Muscle layer of duodenum (tissue), 2 donors: ENCODE measurements around the gene PRKCSH.

Source experiments
- H3K27ac ChIP-seq: one replicate; pipeline ENCODE4 v1.7.0; 2013; ENCODE audit warnings: mild to moderate bottlenecking, low read length
- H3K27me3 ChIP-seq: one replicate; pipeline ENCODE4 v1.7.0; 2013; ENCODE audit warnings: low read depth, mild to moderate bottlenecking, control low read depth, low read length
- H3K36me3 ChIP-seq, 2 donors: one replicate each; pipeline ENCODE4 v1.7.0; 2013; ENCODE audit warnings: low read length in 2 of 2, control low read depth in 1 of 2, mild to moderate bottlenecking in 1 of 2; ENCODE audit not compliant: insufficient read depth in 2 of 2, control insufficient read depth in 1 of 2
- H3K4me1 ChIP-seq, 2 donors: one replicate each; pipeline ENCODE4 v1.7.0; 2013; ENCODE audit warnings: low read length in 2 of 2, mild to moderate bottlenecking in 2 of 2, control low read depth in 1 of 2, moderate library complexity in 1 of 2; ENCODE audit not compliant: insufficient read depth in 2 of 2, control insufficient read depth in 1 of 2
- H3K4me3 ChIP-seq, 2 donors: one replicate each; pipeline ENCODE4 v1.7.0; 2013; ENCODE audit warnings: low read length in 2 of 2, low read depth in 1 of 2, mild to moderate bottlenecking in 1 of 2
- H3K9me3 ChIP-seq, 2 donors: one replicate each; pipeline ENCODE4 v1.7.0; 2013; ENCODE audit warnings: low read length in 2 of 2, control low read depth in 1 of 2, mild to moderate bottlenecking in 1 of 2; ENCODE audit not compliant: control insufficient read depth in 1 of 2
- donor health status: healthy.

PRKCSH gene, protein sequence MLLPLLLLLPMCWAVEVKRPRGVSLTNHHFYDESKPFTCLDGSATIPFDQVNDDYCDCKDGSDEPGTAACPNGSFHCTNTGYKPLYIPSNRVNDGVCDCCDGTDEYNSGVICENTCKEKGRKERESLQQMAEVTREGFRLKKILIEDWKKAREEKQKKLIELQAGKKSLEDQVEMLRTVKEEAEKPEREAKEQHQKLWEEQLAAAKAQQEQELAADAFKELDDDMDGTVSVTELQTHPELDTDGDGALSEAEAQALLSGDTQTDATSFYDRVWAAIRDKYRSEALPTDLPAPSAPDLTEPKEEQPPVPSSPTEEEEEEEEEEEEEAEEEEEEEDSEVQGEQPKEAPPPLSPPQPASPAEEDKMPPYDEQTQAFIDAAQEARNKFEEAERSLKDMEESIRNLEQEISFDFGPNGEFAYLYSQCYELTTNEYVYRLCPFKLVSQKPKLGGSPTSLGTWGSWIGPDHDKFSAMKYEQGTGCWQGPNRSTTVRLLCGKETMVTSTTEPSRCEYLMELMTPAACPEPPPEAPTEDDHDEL

DNA sequence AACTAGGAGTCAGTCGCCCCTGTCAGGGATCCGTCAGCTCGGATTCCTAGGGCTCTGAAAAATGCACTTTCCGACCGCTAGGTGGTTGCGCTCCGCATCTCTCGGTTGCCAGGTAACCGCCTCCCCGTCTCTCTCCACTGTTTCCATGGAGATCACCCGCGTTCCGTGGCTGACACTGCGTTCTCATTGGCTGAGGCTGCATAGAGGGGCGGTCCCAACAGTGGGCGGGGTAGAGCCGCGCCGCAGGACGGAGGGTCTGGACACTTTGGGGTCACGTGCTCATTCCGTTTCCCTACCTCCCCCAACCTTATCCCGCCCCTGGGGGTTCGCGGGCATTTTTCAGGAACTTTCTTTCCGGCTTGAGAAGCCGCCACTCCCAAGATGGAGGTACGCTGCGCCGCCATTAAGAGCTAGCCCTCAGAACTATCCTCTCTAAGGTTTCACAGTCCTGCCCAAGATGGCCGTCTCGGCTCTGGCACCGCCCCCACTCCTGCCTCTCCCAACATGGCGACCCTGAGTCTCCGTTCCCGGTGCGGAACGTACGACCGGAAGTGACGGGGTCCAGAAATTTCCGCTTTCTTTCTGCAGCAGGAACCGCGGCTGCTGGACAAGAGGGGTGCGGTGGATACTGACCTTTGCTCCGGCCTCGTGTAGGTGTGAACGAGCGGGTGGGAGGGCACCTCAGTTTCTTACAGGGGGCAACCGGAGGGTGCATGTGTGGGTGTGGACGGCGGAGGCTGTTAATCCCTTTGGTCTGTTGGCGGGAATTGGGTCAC, at the start of gene PRKCSH, which contains the start of gene ODAD3:
PRKCSH (plus strand) TSS at position 579 of the 776 bp plus-strand sequence. CDS start 483 bp downstream, outside the sequence.
ODAD3 (minus strand) TSS at position 65 of the 776 bp plus-strand sequence. CDS start 105 bp downstream, outside the sequence.
- no peaks in the 10 kb centered on the region for H3K27me3 ChIP-seq
- peaks cover 9 to 14% of the 10 kb centered on the region in 2 donors for H3K36me3 ChIP-seq
- peak within 1 kb of the TSS; percentile 94 to 96 for H3K4me3 ChIP-seq
- H3K27ac ChIP-seq, result peak within 1 kb of the TSS; percentile 90
- peaks cover 6 to 18% of the 10 kb centered on the region in 2 donors for H3K4me1 ChIP-seq
- H3K9me3 ChIP-seq, result no peaks in the 10 kb centered on the region

DNA sequence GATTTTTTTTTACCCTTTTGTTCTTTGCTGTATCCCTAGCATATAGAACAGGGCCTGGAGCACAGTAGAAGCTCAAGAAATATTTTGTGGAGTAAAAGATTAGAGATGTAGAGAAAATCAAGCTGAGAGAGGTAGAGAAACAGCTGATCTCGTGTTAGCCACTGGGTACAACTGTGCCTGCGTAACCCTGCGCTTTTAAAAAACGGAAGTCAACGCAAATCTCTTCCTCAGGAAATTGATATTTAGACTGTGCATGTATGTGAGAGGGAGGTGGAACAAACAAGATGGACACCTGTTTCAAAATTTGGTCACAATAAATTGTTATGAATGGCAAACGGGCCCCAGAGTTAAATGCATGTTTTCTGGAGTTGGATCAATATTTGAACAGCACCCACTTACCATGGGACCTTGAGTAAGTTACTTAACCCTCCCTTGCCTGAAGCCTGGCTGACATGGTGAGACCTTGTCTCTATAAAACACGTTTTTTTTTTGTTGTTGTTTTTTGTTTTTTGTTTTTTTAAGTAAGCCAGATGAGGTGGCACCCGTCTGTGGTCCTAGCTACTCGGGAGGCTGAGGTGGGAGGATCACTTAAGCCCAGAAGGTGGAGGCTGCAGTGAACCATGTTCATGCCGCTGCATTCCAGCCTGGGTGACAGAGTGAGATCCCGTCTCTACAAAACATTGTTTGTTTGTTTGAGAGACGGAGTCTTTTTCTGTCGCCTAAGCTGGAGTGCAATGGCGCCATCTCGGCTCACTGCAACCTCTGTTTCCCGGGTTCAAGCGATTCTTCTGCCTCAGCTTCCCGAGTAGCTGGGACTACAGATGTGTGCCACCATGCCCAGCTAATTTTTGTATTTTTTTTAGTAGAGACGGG, 48.0 kb upstream of the PRKCSH start:
- H3K9me3 ChIP-seq, result no peaks in the 10 kb centered on the region
- H3K36me3 ChIP-seq, result no peaks in the 10 kb centered on the region
- H3K4me3 ChIP-seq, result no peak overlapping the region
- H3K4me1 ChIP-seq, result peaks cover 0 to 18% of the 10 kb centered on the region in 2 donors
- H3K27me3 ChIP-seq, result peaks cover 3% of the 10 kb centered on the region
- no peak overlapping the region for H3K27ac ChIP-seq

DNA sequence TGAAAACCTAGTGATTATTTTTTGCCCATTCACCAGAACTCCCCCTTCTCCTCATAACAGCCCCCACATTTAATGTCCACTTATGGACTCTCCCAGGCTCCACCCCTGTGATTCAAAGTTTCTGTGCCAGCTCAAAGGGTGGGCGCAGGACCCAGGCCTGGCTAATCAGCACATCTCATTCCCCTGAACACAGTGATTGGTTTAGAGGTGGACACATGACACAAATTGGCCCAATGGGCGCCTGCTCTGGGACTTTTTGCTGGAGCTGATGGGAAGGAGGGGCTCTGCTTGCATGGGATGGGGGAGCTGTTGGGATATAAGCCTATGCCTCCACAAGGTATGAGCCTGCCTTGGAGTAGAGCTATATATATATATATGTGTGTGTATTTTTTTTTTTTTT, 45.1 kb upstream of the PRKCSH start:
- H3K36me3 ChIP-seq, result no peaks in the 10 kb centered on the region
- H3K9me3 ChIP-seq, result no peaks in the 10 kb centered on the region
- no peak overlapping the region for H3K27ac ChIP-seq
- H3K4me1 ChIP-seq, result no peaks in the 10 kb centered on the region
- H3K4me3 ChIP-seq, result no peak overlapping the region
- no peaks in the 10 kb centered on the region for H3K27me3 ChIP-seq

DNA sequence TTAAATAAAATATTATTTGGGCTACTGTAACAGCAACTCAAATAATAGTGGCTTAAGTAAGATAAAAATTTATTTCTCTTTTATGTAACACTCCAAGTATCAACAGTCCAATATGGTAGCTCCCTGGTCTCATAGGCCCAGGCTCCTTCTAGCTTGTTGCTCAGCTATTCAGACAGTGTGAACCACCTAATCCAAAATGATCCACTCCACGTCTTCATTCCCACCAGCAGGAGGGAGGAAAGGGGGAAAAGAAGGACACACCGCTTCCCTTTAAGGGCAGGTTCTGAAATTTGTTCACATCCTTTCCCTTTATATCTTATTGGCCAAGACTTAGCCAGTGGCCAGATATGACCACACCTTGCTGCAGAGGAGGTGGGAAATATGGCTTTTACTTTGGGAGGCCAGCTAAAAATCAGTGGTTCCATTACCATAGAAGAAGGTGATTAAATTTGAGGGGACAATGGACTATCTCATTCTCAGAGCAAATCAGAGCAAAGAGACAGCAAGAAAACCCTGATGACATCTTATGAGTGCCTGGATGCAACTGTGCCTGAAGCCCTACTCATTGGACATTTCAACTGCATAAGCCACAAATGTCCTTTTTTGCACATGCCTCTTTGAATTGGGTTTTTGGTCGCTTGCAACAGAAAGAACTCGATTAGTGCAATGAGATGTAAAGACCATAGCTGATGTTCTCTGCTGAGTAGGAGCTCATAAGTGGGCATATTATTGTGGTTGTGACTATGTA, 44.3 kb upstream of the PRKCSH start:
- Histone ChIP-seq H3K4me1 (no peaks in the 10 kb centered on the region), H3K9me3 (no peaks in the 10 kb centered on the region), H3K27me3 (no peaks in the 10 kb centered on the region)

DNA sequence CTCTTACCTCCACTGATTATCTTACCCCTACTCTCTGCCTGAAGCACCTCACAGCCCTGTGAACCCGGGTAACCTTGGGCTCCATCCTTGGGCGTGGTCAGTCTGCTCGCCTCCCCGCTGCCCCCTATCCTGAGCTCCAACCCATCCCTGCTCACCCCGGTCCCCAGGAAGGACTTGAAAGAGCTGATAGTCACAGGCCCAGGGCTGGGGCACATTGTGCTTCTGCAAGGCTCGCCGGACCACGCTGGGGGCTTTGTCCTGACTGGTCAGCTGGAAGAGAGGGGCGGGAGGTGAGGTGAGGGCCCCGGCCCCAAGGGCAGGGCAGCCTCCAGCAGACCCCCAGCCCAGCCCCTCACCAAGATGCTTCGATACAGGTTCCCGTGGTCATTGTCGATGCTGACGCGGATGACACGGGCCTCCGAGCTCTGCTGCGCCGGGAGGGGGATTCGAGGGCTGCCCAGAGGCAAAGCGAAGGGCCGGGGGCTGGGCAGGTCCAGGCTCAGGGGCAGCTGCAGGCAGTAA, 38.3 kb upstream of the PRKCSH start:
- Histone ChIP-seq H3K4me3 (no peak overlapping the region), H3K36me3 (no peaks in the 10 kb centered on the region), H3K4me1 (no peaks in the 10 kb centered on the region), H3K27me3 (no peaks in the 10 kb centered on the region), H3K27ac (no peak overlapping the region), H3K9me3 (no peaks in the 10 kb centered on the region)

More for the DNA sequence above, 44.3 kb upstream of the PRKCSH start:
- Histone ChIP-seq H3K27ac (no peak overlapping the region), H3K36me3 (no peaks in the 10 kb centered on the region), H3K4me3 (no peak overlapping the region)

DNA sequence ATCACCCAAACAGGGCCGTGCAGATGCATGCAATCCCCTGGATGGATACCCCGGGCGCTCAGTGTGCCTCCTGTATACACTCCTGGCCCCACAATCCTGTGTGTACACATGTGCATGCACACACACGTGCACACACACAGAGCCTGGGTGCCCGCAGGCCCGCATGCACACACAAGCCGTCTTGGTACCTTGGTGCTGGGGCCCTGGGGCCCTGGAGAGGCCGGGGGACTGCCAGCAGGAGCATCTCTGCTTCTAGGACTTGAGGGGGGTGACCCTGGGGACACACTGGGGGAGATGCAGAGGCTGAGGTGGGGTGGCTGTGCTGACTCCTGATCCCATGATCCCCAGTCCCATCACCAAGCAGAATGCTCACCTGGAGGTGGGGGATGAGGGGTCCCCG, 35.8 kb upstream of the PRKCSH start:
- Histone ChIP-seq H3K27me3 (no peaks in the 10 kb centered on the region), H3K4me3 (no peak overlapping the region), H3K4me1 (no peaks in the 10 kb centered on the region), H3K9me3 (no peaks in the 10 kb centered on the region), H3K27ac (no peak overlapping the region), H3K36me3 (no peaks in the 10 kb centered on the region)

DNA sequence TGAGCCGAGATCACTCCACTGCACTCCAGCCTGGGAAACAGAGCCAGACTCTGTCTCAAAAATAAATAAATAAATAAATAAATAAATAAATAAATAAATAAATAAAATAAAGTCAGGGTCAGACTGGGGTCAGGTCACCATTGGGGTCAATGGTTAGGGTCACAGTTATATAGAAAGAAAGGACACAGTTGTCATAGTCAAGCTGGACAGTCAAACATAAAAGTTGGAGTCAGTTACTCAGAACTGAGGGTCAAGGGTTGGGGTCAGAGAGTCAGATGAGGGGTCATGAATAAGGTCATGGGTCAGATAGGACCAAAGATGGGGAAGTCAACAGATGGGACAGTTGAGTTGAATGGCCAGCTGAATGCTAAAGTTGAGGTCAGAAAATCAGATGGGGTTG, 34.6 kb upstream of the PRKCSH start:
- no peaks in the 10 kb centered on the region for H3K36me3 ChIP-seq
- no peaks in the 10 kb centered on the region for H3K27me3 ChIP-seq
- no peaks in the 10 kb centered on the region for H3K4me1 ChIP-seq
- no peak overlapping the region for H3K27ac ChIP-seq
- H3K9me3 ChIP-seq, result no peaks in the 10 kb centered on the region
- H3K4me3 ChIP-seq, result no peak overlapping the region

DNA sequence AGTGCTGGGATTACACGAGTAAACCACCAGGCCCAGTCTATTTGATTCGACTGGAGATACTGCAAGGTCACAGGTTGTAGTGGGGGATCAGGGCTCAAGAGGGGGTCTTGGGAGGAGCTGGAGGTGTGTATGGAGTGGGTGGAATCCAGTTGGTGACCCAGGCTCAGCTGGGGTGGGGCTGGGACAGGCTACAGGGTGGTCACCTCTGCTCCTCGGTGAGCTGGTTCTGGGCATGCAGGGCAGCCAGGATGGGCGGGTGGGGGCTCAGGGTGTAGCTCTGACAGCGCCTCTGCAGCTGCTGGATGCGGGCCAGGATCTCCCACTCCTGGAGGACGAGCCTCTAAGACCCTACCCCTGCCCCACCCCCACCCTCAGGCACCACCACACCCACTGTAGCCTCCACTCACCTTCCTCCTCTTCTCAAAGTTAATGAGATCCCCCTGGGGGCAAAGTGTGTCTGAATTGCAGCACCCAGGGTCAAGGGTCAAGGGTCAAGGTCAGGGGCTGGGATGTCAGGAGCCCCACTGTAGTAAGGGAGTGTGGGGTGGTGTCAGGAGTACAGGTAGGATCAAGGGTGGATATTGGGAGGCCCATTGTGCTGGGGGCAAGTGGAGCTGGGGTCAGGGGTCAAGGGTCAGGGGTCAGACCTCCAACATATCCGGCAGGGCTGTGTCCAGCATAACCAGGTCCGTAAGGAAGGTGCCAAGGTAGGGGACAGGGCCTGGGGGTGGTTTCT, 33.5 kb upstream of the PRKCSH start:
- Histone ChIP-seq H3K4me1 (peaks cover 0 to 5% of the 10 kb centered on the region in 2 donors), H3K9me3 (no peaks in the 10 kb centered on the region), H3K36me3 (no peaks in the 10 kb centered on the region), H3K4me3 (no peak overlapping the region), H3K27me3 (no peaks in the 10 kb centered on the region), H3K27ac (no peak overlapping the region)

DNA sequence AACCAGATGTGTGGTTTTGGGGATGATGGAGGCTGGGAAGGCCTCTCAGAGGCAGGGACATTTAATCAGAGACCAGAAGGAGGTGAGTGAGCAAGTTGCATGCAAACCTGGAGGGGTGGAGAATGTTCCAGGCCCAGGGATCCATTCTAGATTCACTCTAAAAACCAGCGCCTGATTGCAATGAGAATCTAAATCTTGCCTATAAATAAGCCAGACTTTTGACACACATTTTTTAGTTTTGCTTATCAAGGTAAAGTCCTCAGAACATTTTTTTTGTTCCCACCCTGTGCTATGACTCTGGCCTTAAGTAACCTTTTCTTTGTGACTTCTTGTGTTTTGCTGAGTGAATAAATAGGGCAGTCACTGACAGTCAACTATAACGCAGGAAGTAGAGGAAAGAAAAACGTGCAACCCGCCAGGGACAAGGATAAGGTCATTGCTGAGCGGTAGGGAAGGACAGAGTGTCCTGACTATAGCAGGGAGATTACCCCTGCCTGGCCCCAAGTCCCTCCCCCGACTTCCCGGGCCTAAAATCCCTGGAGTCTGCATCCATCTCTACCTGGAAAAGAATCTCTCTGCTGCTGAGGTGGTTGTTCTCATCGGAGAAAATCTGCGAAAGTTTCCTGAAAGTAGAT, 30.7 kb upstream of the PRKCSH start:
- no peaks in the 10 kb centered on the region for H3K9me3 ChIP-seq
- H3K27me3 ChIP-seq, result no peaks in the 10 kb centered on the region
- peaks cover 0 to 5% of the 10 kb centered on the region in 2 donors for H3K4me1 ChIP-seq
- H3K27ac ChIP-seq, result no peak overlapping the region
- no peak overlapping the region for H3K4me3 ChIP-seq
- H3K36me3 ChIP-seq, result no peaks in the 10 kb centered on the region
